VCaP (cell line): ENCODE data around the gene IGFL4.

Experiments used
- H3K27ac ChIP-seq: fragments of 450-650 bp; 2 replicates; pipeline ENCODE4 v1.5.1; 2017
- CTCF ChIP-seq: fragments of 450-650 bp; conservative IDR thresholded peaks from 2 replicates; pipeline ENCODE4 v1.5.1; 2017; ENCODE audit warnings: mild to moderate bottlenecking, moderate library complexity

Gene IGFL4

GRCh38 chr19:46060012-46060411 is 19.2 kb upstream of the IGFL4 start:
- H3K27ac ChIP-seq = no peak overlapping the region
- TF ChIP-seq CTCF = no peak

- TF ChIP-seq CTCF = no peak
- H3K27ac ChIP-seq = no peak overlapping the region
These were observed 18.0 kb upstream of the IGFL4 start for GRCh38 chr19:46058778-46059177.

GRCh38 chr19:46056536-46056935 is 15.7 kb upstream of the IGFL4 start:
- TF ChIP-seq CTCF = no peak
- H3K27ac ChIP-seq = no peak overlapping the region

GRCh38 chr19:46052896-46053295 is 12.1 kb upstream of the IGFL4 start:
- no peak for TF ChIP-seq CTCF
- no peak overlapping the region for H3K27ac ChIP-seq

GRCh38 chr19:46049597-46049996 is 8.8 kb upstream of the IGFL4 start:
- no peak overlapping the region for H3K27ac ChIP-seq

GRCh38 chr19:46043519-46043918 is 2.7 kb upstream of the IGFL4 start:
- H3K27ac ChIP-seq = no peak overlapping the region
- TF ChIP-seq CTCF = no peak

More at GRCh38 chr19:46049597-46049996, 8.8 kb upstream of the IGFL4 start:
- TF ChIP-seq CTCF = no peak; the same call in 1 of the 2 replicates

GRCh38 chr19:46042252-46042883 is 1.6 kb upstream of the IGFL4 start:
- no peak for TF ChIP-seq CTCF

More at GRCh38 chr19:46042252-46042883, 1.6 kb upstream of the IGFL4 start:
- H3K27ac ChIP-seq = no peak overlapping the region
